Adipose tissue (tissue), 3 donors: ENCODE data around the gene TOGARAM1. TPM values are rescaled to one million over a fixed set of nuclear protein-coding genes. Genes with fewer than 3 reads are reported as not detected.

Experiments
- H3K27ac ChIP-seq: one replicate; pipeline ENCODE4 v1.5.1; 2013; ENCODE audit warnings: low read depth, low read length
- WGBS, 3 donors: extraction: QIAGEN DNeasy Blood & Tissue Kit; methylation state at CpG; one replicate each; pipeline ENCODE4 v1.1.7; 2013; 5-methylcytosine and 5-hydroxymethylcytosine counted together
- polyA plus RNA-seq, 3 donors: library from polyadenylated mRNA; stranded (reverse); fragments of 200-250 nt; gene quantifications; one replicate each; pipeline ENCODE4 v1.2.3, GENCODE V29; 2013
- donor health status: healthy with polysubstance abuse.
- donor health status: Bipolar disorder and iron deficiency.
- donor health status: healthy.

TOGARAM1 gene
- polyA plus RNA-seq, 3 donors = 3.8 to 11.0 (median 4.6) TPM

- no peak overlapping the region for H3K27ac ChIP-seq
- WGBS, 3 donors = 85 to 93% (median 87%) methylated on average over 2 of the region's 2 CpGs
Measured at GRCh38 chr14:45028107-45028626, 66.2 kb downstream of the TOGARAM1 start.

- H3K27ac ChIP-seq = no peak overlapping the region
Measured at GRCh38 chr14:45034730-45035129, 72.7 kb downstream of the TOGARAM1 start.

- 85 to 98% (median 88%) methylated on average over 5 of the region's 5 CpGs for WGBS, 3 donors
- H3K27ac ChIP-seq = no peak overlapping the region
Measured at GRCh38 chr14:45038256-45038655, 76.3 kb downstream of the TOGARAM1 start.

- no peak overlapping the region for H3K27ac ChIP-seq
- WGBS, 3 donors = 95 to 96% (median 96%) methylated on average over 5 of the region's 5 CpGs
Measured at GRCh38 chr14:45038865-45039264, 76.9 kb downstream of the TOGARAM1 start.

DNA sequence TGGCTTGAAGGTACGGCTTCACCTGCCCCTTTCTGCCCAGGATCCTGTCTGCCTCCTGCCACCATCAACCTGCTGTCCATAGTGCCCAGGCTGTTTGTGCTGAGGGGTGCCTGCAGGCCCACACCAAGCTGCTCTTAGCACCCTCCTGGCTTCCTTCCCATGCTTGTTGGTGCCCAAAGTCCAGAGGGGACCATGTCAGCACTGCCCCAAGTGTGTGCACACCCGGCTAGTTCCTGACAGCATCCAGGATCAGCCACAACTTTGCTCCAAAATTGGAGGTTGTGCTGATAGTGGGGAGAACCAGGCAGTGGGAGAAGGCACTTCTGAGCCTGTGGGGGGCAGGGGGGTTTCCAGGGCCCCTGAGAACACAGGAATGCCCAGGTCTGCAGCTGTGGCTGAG, 77.4 kb downstream of the TOGARAM1 start:
- no peak overlapping the region for H3K27ac ChIP-seq
- 96 to 100% (median 98%) methylated on average over 2 of the region's 2 CpGs for WGBS, 3 donors

GRCh38 chr14:45041641-45042040, 79.7 kb downstream of the TOGARAM1 start:
- H3K27ac ChIP-seq = no peak overlapping the region
- 91 to 96% (median 96%) methylated on average over 5 of the region's 5 CpGs for WGBS, 3 donors

DNA sequence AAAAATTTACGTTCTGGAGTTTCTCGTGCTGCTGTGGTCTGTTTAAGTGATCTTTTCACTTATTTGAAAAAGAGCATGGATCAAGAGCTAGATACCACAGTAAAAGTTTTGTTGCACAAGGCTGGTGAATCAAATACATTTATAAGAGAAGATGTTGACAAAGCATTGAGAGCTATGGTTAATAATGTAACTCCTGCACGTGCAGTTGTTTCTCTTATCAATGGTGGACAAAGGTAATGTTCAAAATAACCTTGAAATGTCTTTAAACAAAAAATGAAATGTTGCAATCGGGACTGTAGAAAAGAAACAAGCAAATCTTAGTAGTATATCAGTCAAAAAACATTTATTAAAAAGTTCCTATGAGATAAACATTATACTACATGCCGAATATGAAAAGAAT, 82.6 kb downstream of the TOGARAM1 start:
- H3K27ac ChIP-seq = no peak overlapping the region
- 52 to 92% (median 92%) methylated on average over 5 of the region's 5 CpGs for WGBS, 3 donors

- 90 to 95% (median 94%) methylated on average over 2 of the region's 2 CpGs for WGBS, 3 donors
- no peak overlapping the region for H3K27ac ChIP-seq
Measured at GRCh38 chr14:45048385-45048784, 86.4 kb downstream of the TOGARAM1 start.

GRCh38 chr14:45051180-45051579, 89.2 kb downstream of the TOGARAM1 start:
- no peak overlapping the region for H3K27ac ChIP-seq

GRCh38 chr14:45051896-45052295, 89.9 kb downstream of the TOGARAM1 start:
- WGBS, 3 donors = 93 to 97% (median 96%) methylated on average over 4 of the region's 4 CpGs
- no peak overlapping the region for H3K27ac ChIP-seq

- 93 to 100% (median 97%) methylated on average over 2 of the region's 2 CpGs for WGBS, 3 donors
- H3K27ac ChIP-seq = no peak overlapping the region
Measured at GRCh38 chr14:45057349-45057748, 95.4 kb downstream of the TOGARAM1 start.

GRCh38 chr14:45057881-45058364, 95.9 kb downstream of the TOGARAM1 start:
- no peak overlapping the region for H3K27ac ChIP-seq

DNA sequence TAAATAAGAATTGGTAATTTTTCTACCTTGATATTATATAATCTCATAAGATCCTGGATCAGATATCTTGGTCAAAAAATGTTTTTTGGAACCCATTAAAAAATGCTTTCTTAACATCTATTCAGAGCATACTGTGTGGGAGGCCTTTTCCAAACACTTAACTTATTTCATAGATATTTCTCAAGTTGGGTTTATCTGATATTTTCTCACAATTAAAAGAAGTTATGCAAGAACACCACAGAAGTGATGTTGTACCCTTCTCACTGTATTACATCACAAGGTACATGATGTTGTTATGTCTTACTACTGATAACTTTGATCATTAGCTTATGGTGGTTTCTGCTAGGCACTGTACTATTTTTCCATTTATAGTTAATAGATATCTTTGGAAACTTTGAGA, 98.6 kb downstream of the TOGARAM1 start:
- H3K27ac ChIP-seq = no peak overlapping the region

- 65 to 71% (median 70%) methylated on average over 3 of the region's 3 CpGs for WGBS, 3 donors
- no peak overlapping the region for H3K27ac ChIP-seq
Measured at GRCh38 chr14:45065540-45065939, 103.5 kb downstream of the TOGARAM1 start.

DNA sequence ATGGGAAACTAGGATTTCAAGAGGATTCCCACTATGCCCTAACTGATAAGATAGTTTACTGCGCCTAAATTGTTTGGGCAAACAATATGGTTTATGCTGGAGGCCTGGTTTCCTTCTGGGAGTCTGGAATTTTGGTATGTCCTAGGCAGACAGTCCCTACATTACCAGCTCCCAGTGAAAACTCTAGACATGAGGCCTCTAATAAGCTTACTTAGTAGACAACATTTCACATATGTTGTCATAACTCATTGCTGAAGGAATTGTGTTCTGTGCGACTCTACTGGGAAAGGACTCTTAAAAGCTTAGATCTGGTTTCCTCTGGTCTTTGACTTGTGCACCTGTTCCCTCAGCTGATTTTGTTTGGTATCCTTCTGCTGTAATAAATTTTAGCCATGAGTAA, 104.0 kb downstream of the TOGARAM1 start:
- no peak overlapping the region for H3K27ac ChIP-seq

GRCh38 chr14:45066667-45067066, 104.7 kb downstream of the TOGARAM1 start:
- 95 to 99% (median 97%) methylated on average over 3 of the region's 3 CpGs for WGBS, 3 donors
- H3K27ac ChIP-seq = no peak overlapping the region

More for the DNA sequence above, 104.0 kb downstream of the TOGARAM1 start:
- WGBS, 3 donors = 87 to 89% (median 88%) methylated on average over 2 of the region's 2 CpGs

- 96 to 98% (median 98%) methylated on average over 3 of the region's 3 CpGs for WGBS, 3 donors
- H3K27ac ChIP-seq = no peak overlapping the region
Measured at GRCh38 chr14:45068396-45068795, 106.4 kb downstream of the TOGARAM1 start.

DNA sequence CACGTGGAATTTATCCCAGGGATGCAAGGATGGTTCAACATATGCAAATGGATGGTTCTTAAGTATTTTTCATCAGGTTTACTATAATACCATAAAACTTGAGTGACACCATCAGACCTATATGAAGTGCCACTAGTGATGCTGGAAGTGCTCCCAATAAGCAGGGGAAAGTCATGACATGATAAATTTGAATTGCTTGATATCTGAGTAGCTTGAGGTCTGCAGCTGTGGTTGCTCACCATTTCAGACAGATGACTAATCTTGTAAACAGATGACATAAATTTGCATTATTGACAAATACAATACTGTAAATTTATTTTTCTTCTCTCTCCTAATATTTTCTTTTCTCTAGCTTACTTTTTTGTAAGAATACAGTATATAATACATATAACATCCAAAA, 108.2 kb downstream of the TOGARAM1 start:
- no peak overlapping the region for H3K27ac ChIP-seq
- 88 to 100% (median 98%) methylated on average over 1 of the region's 1 CpG for WGBS, 3 donors

- no peak overlapping the region for H3K27ac ChIP-seq
- 95 to 99% (median 96%) methylated on average over 6 of the region's 6 CpGs for WGBS, 3 donors
Measured at GRCh38 chr14:45072126-45072525, 110.1 kb downstream of the TOGARAM1 start.

- no peak overlapping the region for H3K27ac ChIP-seq
- 84 to 94% (median 87%) methylated on average over 5 of the region's 5 CpGs for WGBS, 3 donors
Measured at GRCh38 chr14:45073231-45073879, 111.4 kb downstream of the TOGARAM1 start.
